ENCODE measurements around the gene SCYL3.
"Not testable (repeated sequence)": the region's sequence is repeated elsewhere in the genome, so short reads cannot be mapped to it uniquely, and the experiment has no call there.

Gene SCYL3

DNA sequence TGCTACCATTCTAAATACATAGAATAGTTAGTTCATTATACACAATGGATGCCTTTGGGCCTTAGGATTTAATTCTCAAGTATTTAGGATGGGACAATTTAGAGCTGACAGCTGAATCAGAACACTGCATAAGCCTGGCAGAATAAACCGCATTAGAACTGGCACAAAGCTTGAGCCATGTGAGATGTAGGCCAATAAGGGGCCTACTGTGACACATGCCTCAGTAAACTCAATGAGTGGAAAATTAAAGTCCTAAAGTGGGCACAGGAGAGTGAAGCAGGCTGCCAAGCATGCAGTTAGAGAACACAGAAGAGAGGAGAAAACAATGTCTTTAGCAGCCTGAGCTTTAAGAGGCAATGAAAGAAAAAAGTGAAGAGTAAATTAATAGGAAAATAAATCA lies 24.3 kb downstream of the SCYL3 start:
- Histone ChIP-seq H3K36me3 (ENCODE audit: control insufficient read depth, insufficient read depth, low read length) (peaks cover 71% of the 10 kb centered on the region), H3K4me1 (ENCODE audit: control insufficient read depth, insufficient read depth, low read length, poor library complexity, severe bottlenecking) (peaks cover 3% of the 10 kb centered on the region), H3K4me3 (ENCODE audit: extremely low read depth, insufficient read depth, low read length, poor library complexity, severe bottlenecking) (no peak overlapping the region), H3K27ac (ENCODE audit: low read depth, low read length, severe bottlenecking) (no peak overlapping the region), H3K9me3 (ENCODE audit: control insufficient read depth, low read length) (peaks cover 23% of the 10 kb centered on the region)
- WGBS, 2 experiments (ENCODE audit: insufficient coverage in 2 of 2) = 83 to 100% methylated on average over 1 of the region's 1 CpG

- Histone ChIP-seq H3K4me3 (ENCODE audit: extremely low read depth, insufficient read depth, low read length, poor library complexity, severe bottlenecking) (no peak overlapping the region), H3K9me3 (ENCODE audit: control insufficient read depth, low read length) (peaks cover 22% of the 10 kb centered on the region), H3K4me1 (ENCODE audit: control insufficient read depth, insufficient read depth, low read length, poor library complexity, severe bottlenecking) (peaks cover 3% of the 10 kb centered on the region), H3K27ac (ENCODE audit: low read depth, low read length, severe bottlenecking) (no peak overlapping the region), H3K36me3 (ENCODE audit: control insufficient read depth, insufficient read depth, low read length) (peaks cover 70% of the 10 kb centered on the region)
- WGBS, 2 experiments (ENCODE audit: insufficient coverage in 2 of 2) = 86 to 100% methylated on average over 2 of the region's 2 CpGs
Measured at GRCh38 chr1:169868978-169869377, 24.7 kb downstream of the SCYL3 start.

DNA sequence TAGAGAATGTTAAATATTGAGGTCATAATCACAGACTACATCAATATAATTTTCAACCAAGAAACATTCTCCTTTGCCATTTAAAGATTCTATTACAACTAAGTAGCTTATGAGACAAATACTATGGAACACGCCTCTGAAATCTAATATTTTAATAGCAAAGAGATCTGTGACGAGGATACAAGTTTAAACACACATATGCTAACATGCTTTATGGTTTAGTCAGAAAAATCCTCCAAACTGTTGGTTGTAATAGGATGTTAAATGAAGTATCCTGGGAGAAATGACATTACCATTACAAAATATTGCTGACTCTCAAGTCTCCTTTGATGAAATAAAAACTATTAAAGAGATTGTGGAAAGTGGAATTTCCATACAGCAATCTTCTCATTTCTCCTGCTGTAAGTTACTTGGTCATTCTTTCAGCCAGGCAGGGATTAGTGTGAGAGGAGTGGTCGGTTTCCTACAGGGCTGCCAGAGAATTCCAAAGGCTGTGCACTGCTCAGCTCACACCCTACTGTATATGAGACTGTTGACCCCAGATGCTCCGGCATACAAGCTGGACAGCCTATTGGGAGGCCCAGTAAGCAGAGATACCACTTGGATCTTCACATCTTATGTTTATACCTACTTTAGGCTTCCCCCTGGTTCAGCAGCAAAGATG lies 26.6 kb downstream of the SCYL3 start:
- Histone ChIP-seq H3K4me1 (ENCODE audit: control insufficient read depth, insufficient read depth, low read length, poor library complexity, severe bottlenecking) (peaks cover 3% of the 10 kb centered on the region), H3K27ac (ENCODE audit: low read depth, low read length, severe bottlenecking) (no peak overlapping the region)
- 100% methylated on average over 1 of the region's 4 CpGs for WGBS, 2 experiments (ENCODE audit: insufficient coverage in 2 of 2)

GRCh38 chr1:169866577-169866976 lies 27.1 kb downstream of the SCYL3 start:
- Histone ChIP-seq H3K36me3 (ENCODE audit: control insufficient read depth, insufficient read depth, low read length) (peaks cover 61% of the 10 kb centered on the region), H3K9me3 (ENCODE audit: control insufficient read depth, low read length) (no peaks in the 10 kb centered on the region), H3K4me3 (ENCODE audit: extremely low read depth, insufficient read depth, low read length, poor library complexity, severe bottlenecking) (no peak overlapping the region), H3K27ac (ENCODE audit: low read depth, low read length, severe bottlenecking) (no peak overlapping the region), H3K4me1 (ENCODE audit: control insufficient read depth, insufficient read depth, low read length, poor library complexity, severe bottlenecking) (peaks cover 3% of the 10 kb centered on the region)
- 100% methylated on average over 1 of the region's 2 CpGs; no CpG with 5 or more reads in 1 of the 2 experiments for WGBS, 2 experiments (ENCODE audit: insufficient coverage in 2 of 2)

More for the DNA sequence above, 26.6 kb downstream of the SCYL3 start:
- peaks cover 61% of the 10 kb centered on the region for H3K36me3 ChIP-seq (ENCODE audit: control insufficient read depth, insufficient read depth, low read length)
- peaks cover 4% of the 10 kb centered on the region for H3K9me3 ChIP-seq (ENCODE audit: control insufficient read depth, low read length)
- no peak overlapping the region for H3K4me3 ChIP-seq (ENCODE audit: extremely low read depth, insufficient read depth, low read length, poor library complexity, severe bottlenecking)

DNA sequence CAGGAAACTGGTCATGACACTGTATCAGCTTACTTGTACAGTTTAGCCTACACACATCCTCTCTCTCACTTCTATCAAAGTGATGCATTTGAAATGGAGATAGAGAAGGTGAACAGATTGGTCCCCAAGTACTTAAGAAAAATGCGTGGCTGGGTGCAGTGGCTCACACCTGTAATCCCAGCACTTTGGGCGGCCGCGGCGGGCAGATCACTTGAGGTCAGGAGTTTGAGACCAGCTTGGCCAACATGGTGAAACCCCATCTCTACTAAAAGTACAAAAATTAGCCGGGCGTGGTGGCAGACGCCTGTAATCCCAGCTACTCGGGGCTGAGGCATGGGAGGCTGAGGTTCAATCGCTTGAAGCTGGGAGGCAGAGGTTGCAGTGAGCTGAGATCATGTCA lies 29.2 kb downstream of the SCYL3 start:
- 92 to 95% methylated on average over 4 to 10 of the region's 10 CpGs for WGBS, 2 experiments (ENCODE audit: insufficient coverage in 2 of 2)
- H3K4me1 ChIP-seq (ENCODE audit: control insufficient read depth, insufficient read depth, low read length, poor library complexity, severe bottlenecking); H3K27ac ChIP-seq (ENCODE audit: low read depth, low read length, severe bottlenecking); H3K4me3 ChIP-seq (ENCODE audit: extremely low read depth, insufficient read depth, low read length, poor library complexity, severe bottlenecking); H3K9me3 ChIP-seq (ENCODE audit: control insufficient read depth, low read length): not testable (repeated sequence)
- peaks cover 64% of the 10 kb centered on the region for H3K36me3 ChIP-seq (ENCODE audit: control insufficient read depth, insufficient read depth, low read length)

GRCh38 chr1:169860750-169861149 lies 32.9 kb downstream of the SCYL3 start:
- no peak overlapping the region for H3K4me3 ChIP-seq (ENCODE audit: extremely low read depth, insufficient read depth, low read length, poor library complexity, severe bottlenecking)
- H3K9me3 ChIP-seq (ENCODE audit: control insufficient read depth, low read length) = no peaks in the 10 kb centered on the region
- H3K36me3 ChIP-seq (ENCODE audit: control insufficient read depth, insufficient read depth, low read length) = peaks cover 69% of the 10 kb centered on the region
- peaks cover 3% of the 10 kb centered on the region for H3K4me1 ChIP-seq (ENCODE audit: control insufficient read depth, insufficient read depth, low read length, poor library complexity, severe bottlenecking)
- no peak overlapping the region for H3K27ac ChIP-seq (ENCODE audit: low read depth, low read length, severe bottlenecking)

GRCh38 chr1:169860187-169860586 lies 33.5 kb downstream of the SCYL3 start:
- peaks cover 3% of the 10 kb centered on the region for H3K4me1 ChIP-seq (ENCODE audit: control insufficient read depth, insufficient read depth, low read length, poor library complexity, severe bottlenecking)
- H3K4me3 ChIP-seq (ENCODE audit: extremely low read depth, insufficient read depth, low read length, poor library complexity, severe bottlenecking) = no peak overlapping the region
- H3K36me3 ChIP-seq (ENCODE audit: control insufficient read depth, insufficient read depth, low read length) = peaks cover 69% of the 10 kb centered on the region
- WGBS, 2 experiments (ENCODE audit: insufficient coverage in 2 of 2) = 100% methylated on average over 1 of the region's 1 CpG; no CpG with 5 or more reads in 1 of the 2 experiments
- no peaks in the 10 kb centered on the region for H3K9me3 ChIP-seq (ENCODE audit: control insufficient read depth, low read length)
- H3K27ac ChIP-seq (ENCODE audit: low read depth, low read length, severe bottlenecking) = no peak overlapping the region

GRCh38 chr1:169859001-169859400 lies 34.7 kb downstream of the SCYL3 start:
- H3K36me3 ChIP-seq (ENCODE audit: control insufficient read depth, insufficient read depth, low read length) = peaks cover 79% of the 10 kb centered on the region
- no peak overlapping the region for H3K27ac ChIP-seq (ENCODE audit: low read depth, low read length, severe bottlenecking)
- no CpG with 5 or more reads among the region's 4 CpGs for WGBS, 2 experiments (ENCODE audit: insufficient coverage in 2 of 2)
- no peaks in the 10 kb centered on the region for H3K9me3 ChIP-seq (ENCODE audit: control insufficient read depth, low read length)
- no peak overlapping the region for H3K4me3 ChIP-seq (ENCODE audit: extremely low read depth, insufficient read depth, low read length, poor library complexity, severe bottlenecking)
- peaks cover 3% of the 10 kb centered on the region for H3K4me1 ChIP-seq (ENCODE audit: control insufficient read depth, insufficient read depth, low read length, poor library complexity, severe bottlenecking)

DNA sequence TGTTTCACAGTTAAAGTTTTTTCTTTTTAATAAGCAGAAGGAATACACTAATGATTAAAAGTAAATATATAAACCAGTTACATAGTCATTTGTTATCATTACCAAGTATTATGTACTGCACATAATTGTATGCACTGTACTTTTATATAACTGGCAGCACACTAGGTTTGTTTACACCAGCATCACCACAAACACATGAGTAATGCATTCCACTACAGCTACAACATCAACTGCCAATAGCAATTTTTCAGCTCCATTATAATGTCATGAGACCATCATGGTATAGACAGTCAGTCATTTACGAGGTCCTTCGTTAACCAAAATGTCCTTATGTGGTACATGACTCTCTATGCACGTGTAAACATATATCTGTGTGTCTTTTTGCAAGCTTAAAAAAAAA lies 35.2 kb downstream of the SCYL3 start:
- peak overlapping the region; percentile 72 for H3K27ac ChIP-seq (ENCODE audit: low read depth, low read length, severe bottlenecking)
- H3K4me1 ChIP-seq (ENCODE audit: control insufficient read depth, insufficient read depth, low read length, poor library complexity, severe bottlenecking) = peaks cover 3% of the 10 kb centered on the region
- H3K9me3 ChIP-seq (ENCODE audit: control insufficient read depth, low read length) = no peaks in the 10 kb centered on the region
- WGBS, 2 experiments (ENCODE audit: insufficient coverage in 2 of 2) = 100% methylated on average over 2 of the region's 3 CpGs; no CpG with 5 or more reads in 1 of the 2 experiments
- H3K4me3 ChIP-seq (ENCODE audit: extremely low read depth, insufficient read depth, low read length, poor library complexity, severe bottlenecking) = no peak overlapping the region
- peaks cover 82% of the 10 kb centered on the region for H3K36me3 ChIP-seq (ENCODE audit: control insufficient read depth, insufficient read depth, low read length)

GRCh38 chr1:169853341-169853740 lies 40.4 kb downstream of the SCYL3 start:
- Histone ChIP-seq H3K36me3 (ENCODE audit: control insufficient read depth, insufficient read depth, low read length) (peaks cover 84% of the 10 kb centered on the region), H3K27ac (ENCODE audit: low read depth, low read length, severe bottlenecking) (no peak overlapping the region), H3K4me1 (ENCODE audit: control insufficient read depth, insufficient read depth, low read length, poor library complexity, severe bottlenecking) (no peaks in the 10 kb centered on the region), H3K4me3 (ENCODE audit: extremely low read depth, insufficient read depth, low read length, poor library complexity, severe bottlenecking) (no peak overlapping the region), H3K9me3 (ENCODE audit: control insufficient read depth, low read length) (no peaks in the 10 kb centered on the region)
- WGBS, 2 experiments (ENCODE audit: insufficient coverage in 2 of 2) = 100% methylated on average over 1 of the region's 1 CpG; no CpG with 5 or more reads in 1 of the 2 experiments

DNA sequence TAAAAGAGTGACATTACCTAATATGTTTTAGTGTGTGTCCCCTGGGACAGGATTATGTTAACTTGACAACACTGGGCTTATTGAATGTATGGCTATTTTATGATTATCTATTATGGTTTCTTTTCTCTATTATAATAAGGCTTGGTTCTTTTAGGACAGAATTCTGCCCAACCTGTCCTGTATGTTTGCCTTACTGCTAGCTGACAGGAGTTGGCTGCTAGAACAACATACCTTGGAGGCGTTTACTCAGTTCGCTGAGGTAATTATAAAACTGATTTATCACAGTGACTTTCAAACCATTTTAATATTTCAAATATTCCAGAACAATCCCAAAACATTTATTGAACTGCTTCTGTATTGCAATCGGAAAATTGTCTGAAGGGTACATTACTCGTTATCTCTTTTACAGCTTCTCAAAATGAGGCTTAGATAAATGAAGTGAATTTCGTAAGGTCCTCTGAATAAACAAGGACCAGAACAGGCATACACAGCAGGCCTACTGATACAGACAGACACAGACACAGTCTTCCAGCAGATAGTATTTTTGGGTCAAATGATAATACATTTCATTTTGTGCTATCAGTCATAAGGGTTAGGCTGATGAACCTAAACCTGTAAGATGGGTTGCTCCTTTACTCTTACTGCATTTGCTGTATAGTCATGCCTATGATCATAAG lies 44.2 kb downstream of the SCYL3 start:
- Histone ChIP-seq H3K4me3 (ENCODE audit: extremely low read depth, insufficient read depth, low read length, poor library complexity, severe bottlenecking) (no peak overlapping the region), H3K36me3 (ENCODE audit: control insufficient read depth, insufficient read depth, low read length) (peaks cover 77% of the 10 kb centered on the region), H3K9me3 (ENCODE audit: control insufficient read depth, low read length) (no peaks in the 10 kb centered on the region), H3K27ac (ENCODE audit: low read depth, low read length, severe bottlenecking) (no peak overlapping the region), H3K4me1 (ENCODE audit: control insufficient read depth, insufficient read depth, low read length, poor library complexity, severe bottlenecking) (no peaks in the 10 kb centered on the region)
- 92 to 94% methylated on average over 2 to 3 of the region's 5 CpGs for WGBS, 2 experiments (ENCODE audit: insufficient coverage in 2 of 2)
